ENCODE results near the gene RTL1. TPM values are rescaled to one million over a fixed set of nuclear protein-coding genes. Genes with fewer than 3 reads are reported as not detected.

The RTL1 gene
- total RNA-seq, 1 experiment from 2014 or later = 0.24 TPM

DNA sequence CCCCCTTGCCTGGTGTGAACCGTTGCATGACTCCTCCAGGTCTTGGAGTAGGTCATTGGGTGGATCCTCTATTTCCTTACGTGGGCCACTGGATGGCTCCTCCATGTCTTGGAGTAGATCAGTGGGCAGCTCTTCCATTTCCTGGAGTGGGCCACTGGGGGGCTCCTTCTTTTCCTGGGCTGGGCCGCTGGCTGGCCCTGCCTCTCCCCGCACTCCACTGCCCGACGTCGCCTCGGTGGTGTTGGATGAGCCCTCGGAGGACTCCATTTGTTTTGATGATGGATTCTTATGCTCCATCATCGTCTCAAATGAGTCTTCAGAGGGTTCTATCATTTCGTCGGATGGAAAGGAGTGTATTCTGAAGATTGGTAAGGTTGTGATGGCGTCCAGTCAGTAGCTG, 19.1 kb downstream of the RTL1 start:
- intact Hi-C loops (cut with micrococcal nuclease; ENCODE audit: unreplicated experiment) = no loop called here
- H3K27ac Mint-ChIP-seq (ENCODE audit: unreplicated experiment) = no peak overlapping the region
- CTCF ChIA-PET = no interaction called here
- peaks cover 16% of the 10 kb centered on the region for H3K9me3 Mint-ChIP-seq (ENCODE audit: low read depth, unreplicated experiment)
- peaks cover 10% of the 10 kb centered on the region for H3K4me1 Mint-ChIP-seq (ENCODE audit: low read depth, unreplicated experiment)
- no peak for DNase-seq
- BruUV-seq (replicated peaks) = no TSS peak
- no peak overlapping the region for H3K4me3 Mint-ChIP-seq (ENCODE audit: low read depth, unreplicated experiment)
- peaks cover 11% of the 10 kb centered on the region for H3K36me3 Mint-ChIP-seq (ENCODE audit: insufficient read depth, unreplicated experiment)
- TF ChIP-seq, protein P1, sequence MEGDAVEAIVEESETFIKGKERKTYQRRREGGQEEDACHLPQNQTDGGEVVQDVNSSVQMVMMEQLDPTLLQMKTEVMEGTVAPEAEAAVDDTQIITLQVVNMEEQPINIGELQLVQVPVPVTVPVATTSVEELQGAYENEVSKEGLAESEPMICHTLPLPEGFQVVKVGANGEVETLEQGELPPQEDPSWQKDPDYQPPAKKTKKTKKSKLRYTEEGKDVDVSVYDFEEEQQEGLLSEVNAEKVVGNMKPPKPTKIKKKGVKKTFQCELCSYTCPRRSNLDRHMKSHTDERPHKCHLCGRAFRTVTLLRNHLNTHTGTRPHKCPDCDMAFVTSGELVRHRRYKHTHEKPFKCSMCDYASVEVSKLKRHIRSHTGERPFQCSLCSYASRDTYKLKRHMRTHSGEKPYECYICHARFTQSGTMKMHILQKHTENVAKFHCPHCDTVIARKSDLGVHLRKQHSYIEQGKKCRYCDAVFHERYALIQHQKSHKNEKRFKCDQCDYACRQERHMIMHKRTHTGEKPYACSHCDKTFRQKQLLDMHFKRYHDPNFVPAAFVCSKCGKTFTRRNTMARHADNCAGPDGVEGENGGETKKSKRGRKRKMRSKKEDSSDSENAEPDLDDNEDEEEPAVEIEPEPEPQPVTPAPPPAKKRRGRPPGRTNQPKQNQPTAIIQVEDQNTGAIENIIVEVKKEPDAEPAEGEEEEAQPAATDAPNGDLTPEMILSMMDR (IDR thresholded peaks at IDR 0.05; ENCODE audit: unreplicated experiment) = no peak
- H3K27me3 Mint-ChIP-seq (ENCODE audit: unreplicated experiment) = no peaks in the 10 kb centered on the region

DNA sequence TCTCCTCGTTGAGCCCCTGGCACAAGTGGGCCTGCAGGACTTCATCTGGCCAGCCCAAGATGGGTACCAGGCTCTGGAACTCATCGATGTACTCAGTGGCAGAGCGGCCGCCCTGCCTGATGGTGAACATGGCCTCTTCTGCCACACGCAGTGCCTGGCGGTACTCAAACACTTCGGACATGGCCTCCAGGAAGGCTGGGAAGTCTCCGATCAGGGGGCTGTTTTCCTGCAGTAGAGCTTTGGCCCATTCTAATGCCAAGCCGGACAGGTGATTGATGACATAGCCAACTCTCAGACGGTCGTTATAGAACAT, 19.8 kb downstream of the RTL1 start:
- Mint-ChIP-seq H3K27me3 (ENCODE audit: unreplicated experiment) (no peaks in the 10 kb centered on the region), H3K27ac (ENCODE audit: unreplicated experiment) (no peak overlapping the region)
- CTCF ChIA-PET = no interaction called here

DNA sequence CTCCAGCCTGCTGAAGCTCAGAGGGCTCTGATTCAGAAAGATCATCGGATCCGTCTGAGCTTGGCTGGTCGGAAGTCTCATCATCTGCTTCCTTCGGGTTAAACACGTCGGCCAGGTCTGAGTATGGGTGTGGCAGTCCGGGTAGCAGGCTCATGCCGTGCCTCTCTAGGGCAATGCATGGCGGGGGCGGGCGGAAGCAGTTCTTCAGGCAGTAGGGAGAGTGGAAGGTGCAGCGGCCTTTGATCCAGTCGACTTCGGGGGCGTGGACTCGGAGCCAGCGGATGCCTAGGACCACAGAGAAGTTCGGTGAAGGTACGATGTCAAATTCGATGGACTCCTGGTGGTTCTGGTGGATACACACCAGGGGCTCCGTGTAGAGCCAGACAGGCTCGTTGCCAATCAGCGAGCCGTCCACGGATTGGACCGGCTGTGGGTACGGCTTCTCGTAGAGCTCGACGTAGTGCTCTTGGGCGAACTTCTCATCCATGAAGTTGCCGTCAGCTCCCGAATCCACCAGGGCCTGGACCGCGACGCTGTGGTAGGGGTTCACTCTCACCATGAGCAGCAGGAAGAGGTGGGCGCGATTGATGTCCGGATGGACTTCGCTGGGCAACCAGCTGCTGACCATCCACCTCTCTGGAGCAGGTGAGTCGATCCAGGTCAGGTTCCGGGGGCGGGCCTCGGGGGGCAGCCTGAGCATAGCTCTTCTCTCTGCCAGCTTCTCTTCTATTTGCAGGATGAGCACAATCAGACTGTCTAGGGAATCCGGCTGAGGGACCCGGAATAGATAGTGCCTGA, 20.3 kb downstream of the RTL1 start:
- Mint-ChIP-seq H3K4me3 (ENCODE audit: low read depth, unreplicated experiment) (no peak overlapping the region), H3K27ac (ENCODE audit: unreplicated experiment) (no peak overlapping the region), H3K27me3 (ENCODE audit: unreplicated experiment) (no peaks in the 10 kb centered on the region), H3K9me3 (ENCODE audit: low read depth, unreplicated experiment) (peaks cover 16% of the 10 kb centered on the region), H3K36me3 (ENCODE audit: insufficient read depth, unreplicated experiment) (peaks cover 5% of the 10 kb centered on the region), H3K4me1 (ENCODE audit: low read depth, unreplicated experiment) (no peaks in the 10 kb centered on the region)
- no TSS peak for BruUV-seq (replicated peaks)
- DNase-seq = no peak
- TF ChIP-seq, protein P1 (IDR thresholded peaks at IDR 0.05; ENCODE audit: unreplicated experiment) = no peak
- CTCF ChIA-PET = no interaction called here
- intact Hi-C loops (cut with micrococcal nuclease; ENCODE audit: unreplicated experiment) = no loop called here

More for the DNA sequence above, 19.8 kb downstream of the RTL1 start:
- Mint-ChIP-seq H3K4me3 (ENCODE audit: low read depth, unreplicated experiment) (no peak overlapping the region), H3K4me1 (ENCODE audit: low read depth, unreplicated experiment) (peaks cover 3% of the 10 kb centered on the region), H3K36me3 (ENCODE audit: insufficient read depth, unreplicated experiment) (peaks cover 5% of the 10 kb centered on the region), H3K9me3 (ENCODE audit: low read depth, unreplicated experiment) (peaks cover 16% of the 10 kb centered on the region)
- no peak for DNase-seq
- TF ChIP-seq, protein P1 (IDR thresholded peaks at IDR 0.05; ENCODE audit: unreplicated experiment) = no peak
- intact Hi-C loops (cut with micrococcal nuclease; ENCODE audit: unreplicated experiment) = no loop called here
- no TSS peak for BruUV-seq (replicated peaks)

DNA sequence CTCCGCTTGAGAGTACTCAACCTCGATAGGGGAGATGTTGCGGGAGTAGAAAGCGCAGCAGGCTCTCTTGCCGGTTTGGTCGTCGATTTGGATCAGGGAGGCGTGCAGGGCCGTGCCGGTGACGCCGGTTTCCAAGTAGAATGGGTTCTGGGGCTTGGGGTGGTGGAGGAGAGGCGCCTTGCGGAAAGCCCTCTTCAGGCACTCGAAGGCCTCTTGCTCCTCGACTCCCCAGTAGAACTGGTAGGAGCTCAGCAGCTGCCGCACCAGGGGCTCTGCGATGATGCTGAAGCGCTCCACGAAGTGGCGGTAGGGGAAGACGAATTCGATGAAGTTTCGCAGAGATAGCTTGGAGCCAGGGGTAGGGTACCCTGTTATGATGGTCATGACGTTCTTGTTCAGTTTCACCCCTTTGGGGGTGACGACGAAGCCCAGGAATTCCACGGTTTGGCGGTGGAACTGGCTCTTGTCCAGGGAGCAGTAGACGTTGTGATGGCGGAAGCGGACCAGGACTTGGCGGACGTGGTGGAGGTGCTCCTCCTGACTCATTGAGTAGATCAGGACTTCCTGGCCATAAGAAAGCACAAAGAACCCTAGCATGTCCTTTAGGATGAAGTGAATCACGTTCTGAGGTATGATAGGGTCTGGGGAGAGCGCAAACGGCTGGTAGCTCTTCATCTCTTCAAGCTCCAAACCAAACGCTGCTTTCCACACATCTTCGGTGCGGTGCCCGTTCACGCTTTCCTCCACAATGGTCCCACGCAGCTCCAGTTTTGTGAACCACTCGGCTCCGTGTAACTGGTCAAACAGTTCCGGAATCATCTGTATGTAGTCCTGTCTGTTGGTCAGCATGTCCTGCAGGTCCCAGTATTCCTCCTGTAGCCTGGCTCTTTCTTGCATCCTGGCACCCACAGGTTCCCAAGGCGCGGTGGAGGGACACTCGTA, 21.2 kb downstream of the RTL1 start:
- H3K4me3 Mint-ChIP-seq (ENCODE audit: low read depth, unreplicated experiment) = no peak overlapping the region
- TF ChIP-seq, protein P1 (IDR thresholded peaks at IDR 0.05; ENCODE audit: unreplicated experiment) = no peak
- H3K27me3 Mint-ChIP-seq (ENCODE audit: unreplicated experiment) = no peaks in the 10 kb centered on the region
- CTCF ChIA-PET = interaction anchor here (0.5 kb wide), 1 partner anchor 12 kb away, joined by 5 read pairs; no protein-coding TSS in a partner anchor
- intact Hi-C loops (cut with micrococcal nuclease; ENCODE audit: unreplicated experiment) = no loop called here
- no peak for DNase-seq
- peaks cover 5% of the 10 kb centered on the region for H3K36me3 Mint-ChIP-seq (ENCODE audit: insufficient read depth, unreplicated experiment)
- H3K27ac Mint-ChIP-seq (ENCODE audit: unreplicated experiment) = no peak overlapping the region
- BruUV-seq (replicated peaks) = no TSS peak
- peaks cover 16% of the 10 kb centered on the region for H3K9me3 Mint-ChIP-seq (ENCODE audit: low read depth, unreplicated experiment)
- H3K4me1 Mint-ChIP-seq (ENCODE audit: low read depth, unreplicated experiment) = no peaks in the 10 kb centered on the region
